HepG2 (cell line): ENCODE results near the gene CCDC178. TPM values are rescaled to one million over a fixed set of nuclear protein-coding genes. Genes with fewer than 3 reads are reported as not detected.
A peak's percentile ranks its signal among the peaks of the same experiment; 100 is the strongest.

Experiments
- CCAR2 ChIP-seq: fragments of 200-400 bp; formaldehyde crosslinking; optimal IDR thresholded peaks from 2 replicates; pipeline ENCODE3; 2018; ENCODE audit warnings: low read depth, mild to moderate bottlenecking, low read length, moderate library complexity
- TCF7 ChIP-seq: sonication (generic); IDR thresholded peaks from 2 replicates; pipeline ENCODE4 v1.6.1; 2016; ENCODE audit warnings: antibody characterized with exemption, low read depth
- ZNF335 ChIP-seq: sonication (generic); formaldehyde crosslinking; IDR thresholded peaks from 2 replicates; pipeline ENCODE4 v1.4.0; 2020; ENCODE audit warnings: missing genetic modification reagents
- polyA plus RNA-seq, 8 experiments: library from polyadenylated mRNA; depleted of rRNA in 3 of 8; stranded (reverse) in 7 of 8; unstranded in 1 of 8; fragments of >200 nt; fragmentation: Illumina TruSeq in 4 of 8; extraction: Trizol in 4 of 8; gene quantifications; 2 replicates each; pipeline versions ENCODE4 v1.2.1 to v1.2.3, GENCODE V29; 2011 to 2016; ENCODE audit warnings: low read depth in 4 of 8, missing spikeins in 1 of 8, mixed read lengths in 1 of 8; ENCODE audit not compliant: insufficient read depth in 1 of 8
- total RNA-seq, 5 experiments: library from RNA; depleted of rRNA; stranded (reverse); fragments of >200 nt; fragmentation: Illumina TruSeq; extraction: Trizol; gene quantifications; 2 replicates each; pipeline ENCODE4 v1.2.3, GENCODE V29; 2016; ENCODE audit warnings: low read depth in 1 of 5
- TF ChIP-seq, protein P1 (sequence below): sonication (generic); formaldehyde crosslinking; IDR thresholded peaks from 2 replicates; pipeline ENCODE4 v1.4.0; 2020; ENCODE audit warnings: low read depth, missing genetic modification reagents
- TF ChIP-seq, protein P2 (sequence below): IDR thresholded peaks from 2 replicates; pipeline ENCODE4 v1.6.1; 2016; ENCODE audit warnings: low read depth, missing genetic modification reagents, missing compliant biosample characterization
- TF ChIP-seq, protein P3 (sequence below): sonication (generic); formaldehyde crosslinking; IDR thresholded peaks from 2 replicates; pipeline ENCODE4 v1.8.0; 2022; ENCODE audit warnings: missing genetic modification reagents, mild to moderate bottlenecking, borderline replicate concordance
- TF ChIP-seq, protein P4 (sequence below): sonication (generic); formaldehyde crosslinking; IDR thresholded peaks from 2 replicates; pipeline ENCODE4 v1.5.0; 2020; ENCODE audit warnings: missing genetic modification reagents
- TF ChIP-seq, protein P5 (sequence below): sonication (generic); formaldehyde crosslinking; IDR thresholded peaks from 2 replicates; pipeline ENCODE4 v1.4.0; 2020; ENCODE audit warnings: missing genetic modification reagents

Gene CCDC178
- total and polyA plus RNA-seq, 2 of the 13 experiments (the other 11 are each of a cell fraction or from before 2014, with no cell fraction given), result not detected

DNA sequence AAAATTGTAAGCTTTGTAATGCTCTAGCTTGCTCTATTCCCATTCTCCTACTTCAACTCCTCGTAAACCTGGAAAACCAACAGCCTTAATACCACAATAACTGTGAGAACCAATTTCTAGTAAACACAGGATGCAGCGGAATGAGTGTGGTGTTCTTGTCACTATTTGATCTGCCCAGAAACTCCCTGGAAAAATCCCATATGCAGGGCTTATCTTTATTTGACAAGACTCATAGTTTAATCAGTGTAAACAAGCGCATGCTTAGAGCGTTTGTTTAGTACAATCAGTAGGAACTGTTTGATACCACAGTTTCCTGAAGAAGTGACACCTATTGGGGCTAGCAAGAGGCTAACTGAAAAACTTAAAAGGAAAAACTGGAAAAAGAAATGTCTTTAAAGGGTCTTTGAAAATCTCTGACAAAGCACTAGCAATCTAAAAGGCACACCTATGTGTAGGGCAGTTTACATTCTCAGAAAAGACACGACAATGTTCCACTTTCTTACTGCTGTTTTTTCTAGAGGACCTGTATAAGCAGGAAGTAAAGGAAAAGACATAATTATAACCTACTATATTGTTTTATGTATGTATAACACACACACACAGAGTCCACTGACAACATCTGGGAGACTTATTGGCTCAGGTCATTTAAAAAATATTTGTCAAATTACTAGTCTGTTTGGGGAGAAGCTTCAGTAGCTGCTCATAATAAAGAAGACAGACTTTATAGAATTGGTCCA, 426.3 kb downstream of the CCDC178 start (continued):
- TF ChIP-seq, protein P1, sequence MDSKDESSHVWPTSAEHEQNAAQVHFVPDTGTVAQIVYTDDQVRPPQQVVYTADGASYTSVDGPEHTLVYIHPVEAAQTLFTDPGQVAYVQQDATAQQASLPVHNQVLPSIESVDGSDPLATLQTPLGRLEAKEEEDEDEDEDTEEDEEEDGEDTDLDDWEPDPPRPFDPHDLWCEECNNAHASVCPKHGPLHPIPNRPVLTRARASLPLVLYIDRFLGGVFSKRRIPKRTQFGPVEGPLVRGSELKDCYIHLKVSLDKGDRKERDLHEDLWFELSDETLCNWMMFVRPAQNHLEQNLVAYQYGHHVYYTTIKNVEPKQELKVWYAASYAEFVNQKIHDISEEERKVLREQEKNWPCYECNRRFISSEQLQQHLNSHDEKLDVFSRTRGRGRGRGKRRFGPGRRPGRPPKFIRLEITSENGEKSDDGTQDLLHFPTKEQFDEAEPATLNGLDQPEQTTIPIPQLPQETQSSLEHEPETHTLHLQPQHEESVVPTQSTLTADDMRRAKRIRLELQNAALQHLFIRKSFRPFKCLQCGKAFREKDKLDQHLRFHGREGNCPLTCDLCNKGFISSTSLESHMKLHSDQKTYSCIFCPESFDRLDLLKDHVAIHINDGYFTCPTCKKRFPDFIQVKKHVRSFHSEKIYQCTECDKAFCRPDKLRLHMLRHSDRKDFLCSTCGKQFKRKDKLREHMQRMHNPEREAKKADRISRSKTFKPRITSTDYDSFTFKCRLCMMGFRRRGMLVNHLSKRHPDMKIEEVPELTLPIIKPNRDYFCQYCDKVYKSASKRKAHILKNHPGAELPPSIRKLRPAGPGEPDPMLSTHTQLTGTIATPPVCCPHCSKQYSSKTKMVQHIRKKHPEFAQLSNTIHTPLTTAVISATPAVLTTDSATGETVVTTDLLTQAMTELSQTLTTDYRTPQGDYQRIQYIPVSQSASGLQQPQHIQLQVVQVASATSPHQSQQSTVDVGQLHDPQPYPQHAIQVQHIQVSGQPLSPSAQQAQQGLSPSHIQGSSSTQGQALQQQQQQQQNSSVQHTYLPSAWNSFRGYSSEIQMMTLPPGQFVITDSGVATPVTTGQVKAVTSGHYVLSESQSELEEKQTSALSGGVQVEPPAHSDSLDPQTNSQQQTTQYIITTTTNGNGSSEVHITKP (CRISPR knock-in tag), result no peak
- no peak for TF ChIP-seq CCAR2
- no peak for TF ChIP-seq ZNF335 (CRISPR knock-in tag)
- TF ChIP-seq, protein P2, sequence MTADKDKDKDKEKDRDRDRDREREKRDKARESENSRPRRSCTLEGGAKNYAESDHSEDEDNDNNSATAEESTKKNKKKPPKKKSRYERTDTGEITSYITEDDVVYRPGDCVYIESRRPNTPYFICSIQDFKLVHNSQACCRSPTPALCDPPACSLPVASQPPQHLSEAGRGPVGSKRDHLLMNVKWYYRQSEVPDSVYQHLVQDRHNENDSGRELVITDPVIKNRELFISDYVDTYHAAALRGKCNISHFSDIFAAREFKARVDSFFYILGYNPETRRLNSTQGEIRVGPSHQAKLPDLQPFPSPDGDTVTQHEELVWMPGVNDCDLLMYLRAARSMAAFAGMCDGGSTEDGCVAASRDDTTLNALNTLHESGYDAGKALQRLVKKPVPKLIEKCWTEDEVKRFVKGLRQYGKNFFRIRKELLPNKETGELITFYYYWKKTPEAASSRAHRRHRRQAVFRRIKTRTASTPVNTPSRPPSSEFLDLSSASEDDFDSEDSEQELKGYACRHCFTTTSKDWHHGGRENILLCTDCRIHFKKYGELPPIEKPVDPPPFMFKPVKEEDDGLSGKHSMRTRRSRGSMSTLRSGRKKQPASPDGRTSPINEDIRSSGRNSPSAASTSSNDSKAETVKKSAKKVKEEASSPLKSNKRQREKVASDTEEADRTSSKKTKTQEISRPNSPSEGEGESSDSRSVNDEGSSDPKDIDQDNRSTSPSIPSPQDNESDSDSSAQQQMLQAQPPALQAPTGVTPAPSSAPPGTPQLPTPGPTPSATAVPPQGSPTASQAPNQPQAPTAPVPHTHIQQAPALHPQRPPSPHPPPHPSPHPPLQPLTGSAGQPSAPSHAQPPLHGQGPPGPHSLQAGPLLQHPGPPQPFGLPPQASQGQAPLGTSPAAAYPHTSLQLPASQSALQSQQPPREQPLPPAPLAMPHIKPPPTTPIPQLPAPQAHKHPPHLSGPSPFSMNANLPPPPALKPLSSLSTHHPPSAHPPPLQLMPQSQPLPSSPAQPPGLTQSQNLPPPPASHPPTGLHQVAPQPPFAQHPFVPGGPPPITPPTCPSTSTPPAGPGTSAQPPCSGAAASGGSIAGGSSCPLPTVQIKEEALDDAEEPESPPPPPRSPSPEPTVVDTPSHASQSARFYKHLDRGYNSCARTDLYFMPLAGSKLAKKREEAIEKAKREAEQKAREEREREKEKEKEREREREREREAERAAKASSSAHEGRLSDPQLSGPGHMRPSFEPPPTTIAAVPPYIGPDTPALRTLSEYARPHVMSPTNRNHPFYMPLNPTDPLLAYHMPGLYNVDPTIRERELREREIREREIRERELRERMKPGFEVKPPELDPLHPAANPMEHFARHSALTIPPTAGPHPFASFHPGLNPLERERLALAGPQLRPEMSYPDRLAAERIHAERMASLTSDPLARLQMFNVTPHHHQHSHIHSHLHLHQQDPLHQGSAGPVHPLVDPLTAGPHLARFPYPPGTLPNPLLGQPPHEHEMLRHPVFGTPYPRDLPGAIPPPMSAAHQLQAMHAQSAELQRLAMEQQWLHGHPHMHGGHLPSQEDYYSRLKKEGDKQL (CRISPR knock-in tag), result peak; percentile 57; the same call in 1 of the 2 replicates
- TF ChIP-seq, protein P3, sequence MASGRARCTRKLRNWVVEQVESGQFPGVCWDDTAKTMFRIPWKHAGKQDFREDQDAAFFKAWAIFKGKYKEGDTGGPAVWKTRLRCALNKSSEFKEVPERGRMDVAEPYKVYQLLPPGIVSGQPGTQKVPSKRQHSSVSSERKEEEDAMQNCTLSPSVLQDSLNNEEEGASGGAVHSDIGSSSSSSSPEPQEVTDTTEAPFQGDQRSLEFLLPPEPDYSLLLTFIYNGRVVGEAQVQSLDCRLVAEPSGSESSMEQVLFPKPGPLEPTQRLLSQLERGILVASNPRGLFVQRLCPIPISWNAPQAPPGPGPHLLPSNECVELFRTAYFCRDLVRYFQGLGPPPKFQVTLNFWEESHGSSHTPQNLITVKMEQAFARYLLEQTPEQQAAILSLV (CRISPR knock-in tag), result no peak
- TF ChIP-seq, protein P4, sequence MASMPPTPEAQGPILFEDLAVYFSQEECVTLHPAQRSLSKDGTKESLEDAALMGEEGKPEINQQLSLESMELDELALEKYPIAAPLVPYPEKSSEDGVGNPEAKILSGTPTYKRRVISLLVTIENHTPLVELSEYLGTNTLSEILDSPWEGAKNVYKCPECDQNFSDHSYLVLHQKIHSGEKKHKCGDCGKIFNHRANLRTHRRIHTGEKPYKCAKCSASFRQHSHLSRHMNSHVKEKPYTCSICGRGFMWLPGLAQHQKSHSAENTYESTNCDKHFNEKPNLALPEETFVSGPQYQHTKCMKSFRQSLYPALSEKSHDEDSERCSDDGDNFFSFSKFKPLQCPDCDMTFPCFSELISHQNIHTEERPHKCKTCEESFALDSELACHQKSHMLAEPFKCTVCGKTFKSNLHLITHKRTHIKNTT (CRISPR knock-in tag), result no peak
- TF ChIP-seq, protein P5, sequence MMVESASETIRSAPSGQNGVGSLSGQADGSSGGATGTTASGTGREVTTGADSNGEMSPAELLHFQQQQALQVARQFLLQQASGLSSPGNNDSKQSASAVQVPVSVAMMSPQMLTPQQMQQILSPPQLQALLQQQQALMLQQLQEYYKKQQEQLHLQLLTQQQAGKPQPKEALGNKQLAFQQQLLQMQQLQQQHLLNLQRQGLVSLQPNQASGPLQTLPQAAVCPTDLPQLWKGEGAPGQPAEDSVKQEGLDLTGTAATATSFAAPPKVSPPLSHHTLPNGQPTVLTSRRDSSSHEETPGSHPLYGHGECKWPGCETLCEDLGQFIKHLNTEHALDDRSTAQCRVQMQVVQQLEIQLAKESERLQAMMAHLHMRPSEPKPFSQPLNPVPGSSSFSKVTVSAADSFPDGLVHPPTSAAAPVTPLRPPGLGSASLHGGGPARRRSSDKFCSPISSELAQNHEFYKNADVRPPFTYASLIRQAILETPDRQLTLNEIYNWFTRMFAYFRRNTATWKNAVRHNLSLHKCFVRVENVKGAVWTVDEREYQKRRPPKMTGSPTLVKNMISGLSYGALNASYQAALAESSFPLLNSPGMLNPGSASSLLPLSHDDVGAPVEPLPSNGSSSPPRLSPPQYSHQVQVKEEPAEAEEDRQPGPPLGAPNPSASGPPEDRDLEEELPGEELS (CRISPR knock-in tag), result peak; percentile 50; the same call in 1 of the 2 replicates
- TF ChIP-seq TCF7, result peak; percentile 49
